ENCODE results near the gene KRT23.

The KRT23 gene

GRCh38 chr17:40906613-40907012 lies 30.8 kb downstream of the KRT23 start:
- DNase-seq = no peak

- no peak for DNase-seq
Observed at GRCh38 chr17:40905370-40905769, 32.1 kb downstream of the KRT23 start.

- peak; percentile 65 for DNase-seq
Observed at GRCh38 chr17:40903129-40903847, 34.2 kb downstream of the KRT23 start.

- DNase-seq = no peak
Observed at GRCh38 chr17:40902498-40902897, 34.9 kb downstream of the KRT23 start.

- peak; percentile 10 for DNase-seq
Observed at GRCh38 chr17:40901981-40902474, 35.4 kb downstream of the KRT23 start.

- no peak for DNase-seq
Observed at GRCh38 chr17:40900809-40901356, 36.6 kb downstream of the KRT23 start.

- no peak for DNase-seq
Observed at GRCh38 chr17:40896916-40897455, 40.5 kb downstream of the KRT23 start.

- DNase-seq = no peak
Observed at GRCh38 chr17:40895106-40895730, 42.2 kb downstream of the KRT23 start.

- DNase-seq = no peak
Observed at GRCh38 chr17:40888196-40888720, 49.2 kb downstream of the KRT23 start.

- no peak for DNase-seq
Observed at GRCh38 chr17:40886090-40886489, 51.4 kb downstream of the KRT23 start.

- no peak for DNase-seq
Observed at GRCh38 chr17:40884708-40885512, 52.5 kb downstream of the KRT23 start, which contains the start of gene KRT20. Gene KRT20, minus strand, starts transcription at chr17:40885242. Its CDS starts 57 bp downstream, at chr17:40885185.

- DNase-seq = no peak
Observed at GRCh38 chr17:40883626-40884334, 53.7 kb downstream of the KRT23 start.

GRCh38 chr17:40883031-40883430 lies 54.4 kb downstream of the KRT23 start:
- DNase-seq = no peak

- DNase-seq = no peak
Observed at GRCh38 chr17:40879026-40879425, 58.4 kb downstream of the KRT23 start.

GRCh38 chr17:40878044-40878443 lies 59.4 kb downstream of the KRT23 start:
- no peak for DNase-seq

- no peak for DNase-seq
Observed at GRCh38 chr17:40873801-40874200, 63.6 kb downstream of the KRT23 start.

GRCh38 chr17:40873255-40873654 lies 64.2 kb downstream of the KRT23 start:
- DNase-seq = no peak
